GM21723 (cell line): ENCODE measurements around the gene MFNG.

ENCODE experiments used
- ATAC-seq: cut with Tn5 transposase; IDR thresholded peaks from one replicate; pipeline ENCODE4 v1.9.1; 2021; ENCODE audit warnings: mild to moderate bottlenecking, moderate library complexity; ENCODE audit not compliant: unreplicated experiment

MFNG gene

DNA sequence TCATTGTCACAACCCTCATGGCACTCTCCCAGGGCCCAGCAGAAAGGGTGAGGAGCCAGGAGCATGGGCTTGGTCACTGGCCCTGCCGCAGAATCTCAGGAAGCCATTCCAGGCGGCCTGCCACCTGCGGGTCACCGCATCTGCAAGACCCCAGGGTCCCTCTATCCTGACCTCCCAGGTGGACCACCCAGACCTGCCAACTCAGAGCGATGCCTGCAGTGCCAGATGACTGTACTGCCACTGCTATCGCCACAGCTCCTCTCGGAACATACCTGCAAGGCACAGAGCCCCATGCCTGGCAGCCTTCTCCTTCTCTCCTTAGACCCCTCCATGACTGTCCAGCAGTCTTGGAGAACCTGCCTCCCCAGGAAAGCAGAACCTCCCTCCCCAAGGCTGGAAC lies 32.5 kb downstream of the MFNG start:
- ATAC-seq = no peak

DNA sequence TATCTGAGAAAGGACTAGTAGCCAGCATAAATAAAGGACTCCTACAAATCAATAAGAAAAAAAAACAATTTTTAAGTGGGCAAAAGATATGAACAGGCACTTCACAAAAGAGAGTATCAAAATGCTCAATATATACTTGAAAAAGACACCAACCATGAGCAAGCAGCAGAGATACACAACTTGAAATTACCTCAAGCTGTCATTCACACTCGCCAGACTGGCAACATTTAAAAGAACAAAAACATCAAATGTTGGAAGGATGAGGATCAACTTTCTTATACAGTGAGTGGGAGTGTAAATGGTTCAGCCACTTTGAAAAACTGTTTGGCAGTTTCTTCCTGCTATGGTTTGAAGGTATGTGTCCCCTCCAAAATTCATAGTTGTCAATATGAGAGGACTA lies 35.0 kb downstream of the MFNG start:
- ATAC-seq = no peak

DNA sequence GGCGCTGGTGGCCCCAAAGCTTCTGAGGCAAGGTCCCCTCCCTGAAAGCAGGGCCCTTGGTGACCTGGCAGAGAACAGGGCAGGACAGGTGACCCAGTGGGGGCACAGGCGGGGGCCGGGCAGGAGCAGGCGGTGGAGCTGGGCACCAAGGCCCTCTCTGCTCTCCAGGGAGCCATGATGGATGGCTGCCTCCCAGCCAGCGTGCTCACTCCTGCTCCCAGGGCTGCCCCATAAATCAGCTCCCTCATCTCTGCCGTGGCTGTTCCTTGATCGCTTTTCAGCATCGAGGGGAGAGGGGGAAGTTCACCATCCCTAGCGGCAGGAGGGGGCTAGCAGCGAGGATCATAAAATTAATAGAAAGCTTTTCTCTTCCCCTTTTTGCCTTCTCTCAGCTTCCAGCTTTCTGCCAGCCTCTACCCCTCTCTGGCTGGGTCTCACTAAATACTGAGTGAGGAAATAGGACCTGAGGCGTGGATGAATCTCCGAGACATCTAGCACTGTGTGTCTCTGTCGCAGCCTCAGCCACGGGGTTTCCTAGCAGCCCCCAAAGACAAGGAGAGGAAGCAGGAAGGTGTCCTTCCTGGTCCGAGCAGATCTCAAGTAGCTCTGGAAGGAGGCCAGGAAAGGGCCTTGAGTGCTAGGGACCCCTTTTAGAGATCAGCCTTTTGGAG lies 36.7 kb downstream of the MFNG start:
- no peak for ATAC-seq

GRCh38 chr22:37448516-37449127 lies 37.6 kb downstream of the MFNG start:
- no peak for ATAC-seq

DNA sequence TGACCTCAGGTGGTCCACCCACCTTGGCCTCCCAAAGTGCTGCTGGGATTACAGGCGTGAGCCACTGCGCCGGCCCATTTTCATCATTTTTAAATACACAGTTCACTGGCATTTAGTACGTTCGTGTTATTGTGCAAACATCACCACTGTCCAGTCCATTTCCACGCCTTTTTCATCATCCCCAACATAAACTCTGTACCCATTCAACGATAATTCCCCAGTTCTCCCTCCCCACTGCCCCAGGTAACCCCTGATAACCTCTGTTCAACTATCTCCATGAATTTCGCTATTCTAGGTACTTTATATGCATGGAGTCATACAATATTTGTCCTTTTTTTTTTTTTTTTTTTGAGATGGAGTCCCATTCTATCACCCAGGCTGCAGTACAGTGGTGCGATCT lies 40.7 kb downstream of the MFNG start:
- no peak for ATAC-seq

- no peak for ATAC-seq
These were observed 42.2 kb downstream of the MFNG start for GRCh38 chr22:37443977-37444376.

GRCh38 chr22:37443086-37443485 lies 43.1 kb downstream of the MFNG start:
- no peak for ATAC-seq

GRCh38 chr22:37442537-37442936 lies 43.6 kb downstream of the MFNG start:
- ATAC-seq = no peak

DNA sequence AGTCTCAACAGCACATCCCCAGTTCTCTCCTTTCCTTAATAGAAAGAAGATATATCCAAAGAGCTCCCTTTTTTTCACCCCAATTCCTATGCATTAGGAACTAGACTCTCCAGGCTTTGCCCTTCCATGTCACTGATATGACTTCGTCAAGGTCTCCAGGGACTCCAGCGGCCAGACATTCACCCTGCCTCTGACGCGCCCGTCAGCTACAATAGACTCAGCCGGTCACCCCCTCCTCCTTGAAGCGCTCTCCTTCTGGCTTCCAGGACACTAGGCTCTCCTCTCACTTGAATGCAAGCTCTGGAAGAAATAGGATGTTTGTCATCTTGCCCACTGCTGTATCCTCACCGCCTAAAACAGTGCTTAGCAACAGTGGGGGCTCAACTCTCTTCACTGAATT lies 44.0 kb downstream of the MFNG start:
- no peak for ATAC-seq

DNA sequence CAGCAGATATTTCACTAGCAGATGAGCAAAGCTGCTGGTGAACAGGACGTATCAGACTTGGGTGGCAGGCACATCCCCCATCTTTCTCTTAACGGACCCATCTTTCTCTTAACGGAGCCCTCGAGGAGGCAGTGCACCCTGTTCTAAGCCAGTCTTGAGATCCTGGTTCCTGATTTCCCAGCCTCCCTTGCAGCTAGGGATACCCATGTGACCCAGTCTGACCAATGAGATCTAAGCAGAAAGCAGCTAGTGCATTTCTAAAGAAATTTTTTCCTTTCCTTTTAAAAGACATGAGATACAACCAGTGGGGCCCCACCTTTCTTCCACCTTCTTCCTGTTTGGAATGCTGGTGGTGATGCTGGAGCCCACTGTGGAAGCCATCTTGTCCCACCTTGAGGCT lies 45.3 kb downstream of the MFNG start:
- no peak for ATAC-seq

DNA sequence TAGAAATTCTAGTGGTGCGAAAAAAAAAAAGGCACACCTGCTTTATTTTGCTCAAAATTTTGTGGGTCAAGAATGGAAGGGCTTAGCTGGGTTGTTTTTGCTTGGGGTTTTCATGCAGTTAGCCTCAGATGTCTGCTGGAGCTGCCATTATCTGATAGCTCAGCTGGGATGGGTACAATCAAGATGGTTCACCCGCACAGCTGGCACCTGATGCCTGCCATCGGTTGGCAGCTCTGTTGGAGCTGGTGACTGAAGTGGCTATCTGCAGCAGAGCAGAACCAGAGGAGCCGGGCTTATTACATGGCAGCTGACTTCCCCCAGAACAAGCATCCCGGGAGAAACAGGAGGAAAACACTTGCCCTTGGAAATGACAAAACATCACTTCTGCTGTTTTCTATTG lies 46.8 kb downstream of the MFNG start:
- ATAC-seq = no peak

DNA sequence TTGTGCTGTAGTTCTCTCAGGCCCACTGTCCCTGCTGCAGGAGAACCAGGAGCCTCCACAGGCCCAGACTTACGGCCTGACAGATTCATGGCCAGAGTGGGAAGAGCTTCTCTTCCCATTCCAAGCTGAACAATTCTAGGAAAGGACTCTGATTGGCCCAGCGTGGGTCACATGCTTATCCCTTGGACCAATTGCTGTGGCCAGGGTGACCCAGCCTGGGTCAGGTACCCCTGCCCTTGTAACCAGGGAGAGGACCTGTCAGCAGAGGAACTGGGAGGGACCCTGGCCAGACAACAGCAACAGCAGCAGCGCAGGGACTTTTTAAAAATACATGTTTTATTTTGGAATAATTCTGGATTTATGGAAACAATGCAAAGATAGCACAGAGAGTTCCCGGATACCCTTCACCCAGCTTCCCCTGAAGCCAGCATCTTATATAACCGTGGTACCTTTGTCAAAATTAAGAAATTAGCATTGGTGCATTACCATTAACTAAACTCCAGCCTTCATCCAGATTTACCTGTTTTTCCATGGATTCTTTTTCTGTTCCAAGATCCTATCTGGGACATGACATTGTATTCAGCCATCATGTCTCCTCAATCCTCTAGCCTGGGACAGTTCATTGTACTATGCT lies 50.1 kb downstream of the MFNG start:
- no peak for ATAC-seq

GRCh38 chr22:37433786-37434185 lies 52.4 kb downstream of the MFNG start:
- no peak for ATAC-seq

GRCh38 chr22:37432708-37433054 lies 53.5 kb downstream of the MFNG start:
- no peak for ATAC-seq

- no peak for ATAC-seq
These were observed 54.1 kb downstream of the MFNG start for GRCh38 chr22:37431801-37432707.

GRCh38 chr22:37431366-37431765 lies 54.8 kb downstream of the MFNG start:
- ATAC-seq = no peak

DNA sequence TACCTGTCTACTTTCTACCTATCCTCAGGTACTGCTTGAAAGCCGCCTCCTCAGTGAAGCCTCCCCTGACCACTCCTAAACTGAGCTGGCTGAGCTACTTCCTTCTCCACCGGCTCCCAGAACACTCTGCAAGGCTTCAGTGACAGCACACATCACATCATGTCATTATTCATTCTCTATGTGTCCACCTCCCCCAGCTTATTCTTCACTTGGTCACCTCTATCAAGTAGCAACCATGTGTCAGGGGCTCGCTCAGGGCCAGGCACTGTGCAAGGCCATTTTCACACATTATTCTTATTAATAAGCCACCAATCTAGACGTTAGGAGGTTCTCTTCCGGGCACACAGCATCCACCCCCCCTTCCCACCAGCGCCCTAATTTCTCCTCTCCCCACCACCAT lies 55.2 kb downstream of the MFNG start:
- ATAC-seq = no peak

DNA sequence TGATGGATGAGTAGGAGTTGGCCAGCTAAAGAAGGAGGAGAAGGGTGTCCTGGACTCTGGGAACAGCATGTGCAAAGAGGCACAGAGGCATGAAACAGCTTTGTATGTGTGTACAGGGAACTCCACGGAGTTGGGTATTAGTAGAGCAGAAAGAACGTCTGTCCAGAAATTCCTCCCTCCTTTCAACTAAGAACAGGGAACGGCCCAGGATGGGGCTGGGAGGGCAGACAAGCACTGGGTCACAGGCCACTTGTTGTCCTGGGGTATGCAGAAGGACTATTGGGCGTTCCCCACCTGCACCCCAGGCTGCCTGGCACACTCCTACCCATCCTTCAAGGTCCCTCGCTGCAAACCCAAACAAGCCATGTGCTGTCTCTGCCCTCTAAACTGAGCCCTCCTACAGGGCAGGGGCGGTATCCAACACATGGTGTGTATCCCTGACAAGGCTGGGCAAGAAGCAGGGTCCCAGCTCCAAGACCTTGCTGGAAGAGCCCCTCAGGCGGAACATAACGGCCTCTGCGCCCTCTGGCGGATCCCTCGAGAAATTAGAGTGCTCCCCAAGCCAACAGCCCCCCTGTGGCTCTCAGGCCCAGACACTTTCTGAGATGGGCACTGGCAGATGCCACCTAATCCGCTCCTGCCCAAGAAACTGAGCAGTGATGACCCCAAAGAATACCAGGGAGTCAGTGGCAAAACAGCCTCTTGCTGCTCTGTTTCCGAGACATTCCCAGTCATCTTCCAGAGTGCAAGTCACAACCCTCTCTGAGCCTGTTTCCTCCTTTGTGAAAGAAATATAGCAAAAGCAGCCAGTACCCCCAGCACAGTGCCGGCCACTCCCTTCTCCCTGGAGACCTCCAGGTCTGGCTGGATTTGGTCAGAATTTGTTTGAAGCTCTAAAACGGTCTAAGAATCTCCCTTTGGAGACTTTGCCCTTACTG lies 57.3 kb downstream of the MFNG start:
- ATAC-seq = no peak

- no peak for ATAC-seq
These were observed 58.2 kb downstream of the MFNG start for GRCh38 chr22:37427711-37428635.
